Adrenal gland (tissue), 5 donors: ENCODE results near the gene ASS1.

ENCODE experiments used
- POLR2A ChIP-seq, 2 donors: fragments of 450-650 bp; IDR thresholded peaks; one replicate each; pipeline ENCODE4 v1.6.1; 2017; ENCODE audit warnings: antibody characterized with exemption in 2 of 2, mild to moderate bottlenecking in 2 of 2, moderate library complexity in 1 of 2
- TF ChIP-seq, protein P1 (sequence below), 6 experiments: fragments of 450-650 bp in 4 of 6; fragments of 200-600 bp in 2 of 6; sonication (generic) in 1 of 6; IDR thresholded peaks; 1 replicate in 5 of 6; 2 replicates in 1 of 6; pipeline versions ENCODE4 v1.5.1 to v1.8.0; 2016 to 2021; ENCODE audit warnings: antibody characterized with exemption in 6 of 6, mild to moderate bottlenecking in 2 of 6, moderate library complexity in 1 of 6
- donor health status: DM: no; HTN: no; CAD: no.

DNA sequence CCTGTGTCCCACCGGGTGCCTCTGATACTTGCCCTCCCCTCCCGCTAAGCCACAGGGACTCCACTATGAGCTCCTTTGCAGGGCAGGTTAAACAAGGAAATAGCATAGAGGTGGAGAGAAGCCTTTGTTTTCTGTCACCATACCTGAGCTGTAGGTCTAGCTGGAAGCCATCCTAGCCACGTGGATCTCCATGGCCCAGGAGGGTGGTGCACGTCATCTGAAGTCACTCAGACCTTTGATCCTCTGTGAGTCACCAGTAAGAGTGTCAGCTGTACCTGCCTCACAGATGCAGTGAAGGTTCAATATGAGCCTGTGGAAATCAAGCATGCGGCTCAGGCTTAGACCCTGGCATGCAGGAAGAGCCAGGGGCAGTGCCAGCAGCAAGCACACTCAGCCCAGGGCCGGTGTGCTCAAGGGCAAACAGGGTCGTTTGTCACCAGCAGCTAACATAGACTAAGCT, 55.1 kb downstream of the ASS1 start:
- TF ChIP-seq, protein P1, sequence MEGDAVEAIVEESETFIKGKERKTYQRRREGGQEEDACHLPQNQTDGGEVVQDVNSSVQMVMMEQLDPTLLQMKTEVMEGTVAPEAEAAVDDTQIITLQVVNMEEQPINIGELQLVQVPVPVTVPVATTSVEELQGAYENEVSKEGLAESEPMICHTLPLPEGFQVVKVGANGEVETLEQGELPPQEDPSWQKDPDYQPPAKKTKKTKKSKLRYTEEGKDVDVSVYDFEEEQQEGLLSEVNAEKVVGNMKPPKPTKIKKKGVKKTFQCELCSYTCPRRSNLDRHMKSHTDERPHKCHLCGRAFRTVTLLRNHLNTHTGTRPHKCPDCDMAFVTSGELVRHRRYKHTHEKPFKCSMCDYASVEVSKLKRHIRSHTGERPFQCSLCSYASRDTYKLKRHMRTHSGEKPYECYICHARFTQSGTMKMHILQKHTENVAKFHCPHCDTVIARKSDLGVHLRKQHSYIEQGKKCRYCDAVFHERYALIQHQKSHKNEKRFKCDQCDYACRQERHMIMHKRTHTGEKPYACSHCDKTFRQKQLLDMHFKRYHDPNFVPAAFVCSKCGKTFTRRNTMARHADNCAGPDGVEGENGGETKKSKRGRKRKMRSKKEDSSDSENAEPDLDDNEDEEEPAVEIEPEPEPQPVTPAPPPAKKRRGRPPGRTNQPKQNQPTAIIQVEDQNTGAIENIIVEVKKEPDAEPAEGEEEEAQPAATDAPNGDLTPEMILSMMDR (IDR thresholded peaks at IDR 0.05), result no peak
- no peak for TF ChIP-seq POLR2A (IDR thresholded peaks at IDR 0.05)
